Measurements from ENCODE around the gene YWHAQ.
"Not testable (repeated sequence)": the region's sequence is repeated elsewhere in the genome, so short reads cannot be mapped to it uniquely, and the experiment has no call there.

YWHAQ gene

GRCh38 chr2:9627310-9627709 lies 3.5 kb downstream of the YWHAQ start:
- no peak overlapping the region for H3K4me3 ChIP-seq (ENCODE audit: low read depth, low read length)
- no peak for TF ChIP-seq CTCF (conservative IDR thresholded peaks at IDR 0.05; ENCODE audit: low read depth, low read length)
- DNase-seq (ENCODE audit: low read depth): peak; percentile 45

- no peak for DNase-seq (ENCODE audit: low read depth)
- H3K4me3 ChIP-seq (ENCODE audit: low read depth, low read length): no peak overlapping the region
- TF ChIP-seq CTCF (conservative IDR thresholded peaks at IDR 0.05; ENCODE audit: low read depth, low read length): no peak
Observed at GRCh38 chr2:9623151-9623550, 7.6 kb downstream of the YWHAQ start.

- H3K4me3 ChIP-seq (ENCODE audit: low read depth, low read length); DNase-seq (ENCODE audit: low read depth): not testable (repeated sequence)
Observed at GRCh38 chr2:9621655-9622054, 9.1 kb downstream of the YWHAQ start.

GRCh38 chr2:9618410-9618809 lies 12.4 kb downstream of the YWHAQ start:
- DNase-seq (ENCODE audit: low read depth): no peak
- TF ChIP-seq CTCF (conservative IDR thresholded peaks at IDR 0.05; ENCODE audit: low read depth, low read length): no peak
- no peak overlapping the region for H3K4me3 ChIP-seq (ENCODE audit: low read depth, low read length)

- no peak for DNase-seq (ENCODE audit: low read depth)
- no peak overlapping the region for H3K4me3 ChIP-seq (ENCODE audit: low read depth, low read length)
- no peak for TF ChIP-seq CTCF (conservative IDR thresholded peaks at IDR 0.05; ENCODE audit: low read depth, low read length)
Observed at GRCh38 chr2:9617749-9618148, 13.0 kb downstream of the YWHAQ start.

- no peak for TF ChIP-seq CTCF (conservative IDR thresholded peaks at IDR 0.05; ENCODE audit: low read depth, low read length)
- H3K4me3 ChIP-seq (ENCODE audit: low read depth, low read length): no peak overlapping the region
- DNase-seq (ENCODE audit: low read depth): no peak
Observed at GRCh38 chr2:9617296-9617695, 13.5 kb downstream of the YWHAQ start.

- DNase-seq (ENCODE audit: low read depth): no peak
- no peak for TF ChIP-seq CTCF (conservative IDR thresholded peaks at IDR 0.05; ENCODE audit: low read depth, low read length)
- H3K4me3 ChIP-seq (ENCODE audit: low read depth, low read length): no peak overlapping the region
Observed at GRCh38 chr2:9614562-9614961, 16.2 kb downstream of the YWHAQ start.

- no peak overlapping the region for H3K4me3 ChIP-seq (ENCODE audit: low read depth, low read length)
- peak; percentile 88 for DNase-seq (ENCODE audit: low read depth)
- TF ChIP-seq CTCF (conservative IDR thresholded peaks at IDR 0.05; ENCODE audit: low read depth, low read length): no peak
Observed at GRCh38 chr2:9613291-9613690, 17.5 kb downstream of the YWHAQ start.
